HG03139 (cell line): Measurements from ENCODE around the gene PPP1R13B.
"Not testable (repeated sequence)": the region's sequence is repeated elsewhere in the genome, so short reads cannot be mapped to it uniquely, and the experiment has no call there.

ENCODE experiments used
- ATAC-seq: cut with Tn5 transposase; IDR thresholded peaks from one replicate; pipeline ENCODE4 v1.9.1; 2021; ENCODE audit not compliant: unreplicated experiment

The PPP1R13B gene

GRCh38 chr14:103847451-103848174, at the start of gene PPP1R13B:
Gene PPP1R13B, minus strand, starts transcription at chr14:103847575. Its CDS starts 268 bp downstream, at chr14:103847307.
- peak; percentile 82 for ATAC-seq

- no peak for ATAC-seq
Measured at GRCh38 chr14:103896578-103896977, 49.2 kb upstream of the PPP1R13B start.

- no peak for ATAC-seq
Measured at GRCh38 chr14:103894723-103895059, 47.3 kb upstream of the PPP1R13B start.

GRCh38 chr14:103894034-103894722, 46.8 kb upstream of the PPP1R13B start:
- no peak for ATAC-seq

- ATAC-seq, result no peak
Measured at GRCh38 chr14:103892247-103892646, 44.9 kb upstream of the PPP1R13B start.

- ATAC-seq, result no peak
Measured at GRCh38 chr14:103891667-103892215, 44.4 kb upstream of the PPP1R13B start.

GRCh38 chr14:103890821-103891666, 43.7 kb upstream of the PPP1R13B start:
- ATAC-seq, result no peak

- no peak for ATAC-seq
Measured at GRCh38 chr14:103890052-103890371, 42.6 kb upstream of the PPP1R13B start.

- no peak for ATAC-seq
Measured at GRCh38 chr14:103889313-103890051, 42.1 kb upstream of the PPP1R13B start.

GRCh38 chr14:103889002-103889312, 41.6 kb upstream of the PPP1R13B start:
- ATAC-seq, result not testable (repeated sequence)

GRCh38 chr14:103887557-103888115, 40.3 kb upstream of the PPP1R13B start:
- no peak for ATAC-seq

- ATAC-seq, result no peak
Measured at GRCh38 chr14:103887170-103887501, 39.8 kb upstream of the PPP1R13B start.

GRCh38 chr14:103886304-103887169, 39.2 kb upstream of the PPP1R13B start:
- no peak for ATAC-seq

- no peak for ATAC-seq
Measured at GRCh38 chr14:103885509-103885932, 38.1 kb upstream of the PPP1R13B start.

- ATAC-seq, result no peak
Measured at GRCh38 chr14:103884854-103885253, 37.5 kb upstream of the PPP1R13B start.

- no peak for ATAC-seq
Measured at GRCh38 chr14:103883263-103883523, 35.8 kb upstream of the PPP1R13B start.

- no peak for ATAC-seq
Measured at GRCh38 chr14:103882503-103883262, 35.3 kb upstream of the PPP1R13B start.

- ATAC-seq, result no peak
Measured at GRCh38 chr14:103881268-103882201, 34.2 kb upstream of the PPP1R13B start.
